OCI-LY1 (cell line): ENCODE data around the gene SLC6A7.

Experiments
- H2AFZ ChIP-seq: fragments of 200-600 bp; sonication (generic), shearing (Covaris generic); 2 replicates; pipeline ENCODE4 v1.6.0; 2014; ENCODE audit warnings: antibody characterized with exemption, mild to moderate bottlenecking, low read length
- H3F3A ChIP-seq: fragments of 200-600 bp; sonication (generic), shearing (Covaris generic); 2 replicates; pipeline ENCODE4 v1.6.0; 2014; ENCODE audit warnings: mild to moderate bottlenecking, antibody characterized with exemption, low read length, moderate library complexity; ENCODE audit not compliant: insufficient read depth
- H3K27ac ChIP-seq: fragments of 200-600 bp; sonication (generic); 2 replicates; pipeline ENCODE4 v1.5.1; 2014; ENCODE audit warnings: low read length, mixed run types, mild to moderate bottlenecking, low read depth; ENCODE audit not compliant: poor library complexity, severe bottlenecking
- H3K27me3 ChIP-seq: fragments of 200-600 bp; sonication (generic); 2 replicates; pipeline ENCODE4 v1.6.0; 2014; ENCODE audit warnings: antibody characterized with exemption, mild to moderate bottlenecking, low read length, moderate library complexity; ENCODE audit not compliant: insufficient read depth
- H3K36me3 ChIP-seq: fragments of 200-600 bp; sonication (generic); 2 replicates; pipeline ENCODE4 v1.6.1; 2014; ENCODE audit warnings: mild to moderate bottlenecking, antibody characterized with exemption, low read length, moderate library complexity, mixed read lengths; ENCODE audit not compliant: insufficient read depth
- H3K4me1 ChIP-seq: fragments of 200-600 bp; sonication (generic); 2 replicates; pipeline ENCODE4 v1.5.1; 2014; ENCODE audit warnings: mild to moderate bottlenecking, low read length, moderate library complexity; ENCODE audit not compliant: insufficient read depth, severe bottlenecking
- H3K4me2 ChIP-seq: fragments of 200-600 bp; sonication (generic), shearing (Covaris generic); 2 replicates; pipeline ENCODE4 v1.6.1; 2014; ENCODE audit warnings: low read length
- H3K4me3 ChIP-seq: fragments of 200-600 bp; sonication (generic); 2 replicates; pipeline ENCODE4 v1.5.1; 2014; ENCODE audit warnings: low read length, low read depth, mild to moderate bottlenecking, mixed read lengths; ENCODE audit not compliant: poor library complexity, severe bottlenecking
- H3K79me2 ChIP-seq: fragments of 200-600 bp; shearing (Covaris generic); 2 replicates; pipeline ENCODE4 v1.6.1; 2016; ENCODE audit warnings: mixed run types, low read length, mixed read lengths; ENCODE audit not compliant: insufficient read depth
- H3K9ac ChIP-seq: fragments of 200-600 bp; sonication (generic), shearing (Covaris generic); 2 replicates; pipeline ENCODE4 v1.6.1; 2014; ENCODE audit warnings: mild to moderate bottlenecking, low read length, mixed read lengths
- H3K9me2 ChIP-seq: fragments of 200-600 bp; sonication (generic), shearing (Covaris generic); 2 replicates; pipeline ENCODE4 v1.6.1; 2014; ENCODE audit warnings: low read depth, mild to moderate bottlenecking, low read length, mixed read lengths
- H3K9me3 ChIP-seq: fragments of 200-600 bp; shearing (Covaris generic); 2 replicates; pipeline ENCODE4 v1.6.1; 2014; ENCODE audit warnings: low read length, mixed read lengths
- H4K20me1 ChIP-seq: fragments of 200-600 bp; sonication (generic), shearing (Covaris generic); 2 replicates; pipeline ENCODE4 v1.6.0; 2016; ENCODE audit warnings: mild to moderate bottlenecking, low read length; ENCODE audit not compliant: insufficient read depth
- EZH2 ChIP-seq: fragments of 200-600 bp; sonication (generic), shearing (Covaris generic); IDR thresholded peaks from 2 replicates; pipeline ENCODE4 v1.8.0; 2017; ENCODE audit warnings: borderline replicate concordance, mixed run types, mild to moderate bottlenecking, antibody characterized with exemption, low read length, moderate library complexity, mixed read lengths
- TF ChIP-seq, protein P1 (sequence below): fragments of 200-600 bp; sonication (generic), shearing (Covaris generic); IDR thresholded peaks from 2 replicates; pipeline ENCODE4 v1.5.1; 2017; ENCODE audit warnings: mild to moderate bottlenecking, antibody characterized with exemption, low read length, moderate library complexity, mixed read lengths

Gene SLC6A7

DNA sequence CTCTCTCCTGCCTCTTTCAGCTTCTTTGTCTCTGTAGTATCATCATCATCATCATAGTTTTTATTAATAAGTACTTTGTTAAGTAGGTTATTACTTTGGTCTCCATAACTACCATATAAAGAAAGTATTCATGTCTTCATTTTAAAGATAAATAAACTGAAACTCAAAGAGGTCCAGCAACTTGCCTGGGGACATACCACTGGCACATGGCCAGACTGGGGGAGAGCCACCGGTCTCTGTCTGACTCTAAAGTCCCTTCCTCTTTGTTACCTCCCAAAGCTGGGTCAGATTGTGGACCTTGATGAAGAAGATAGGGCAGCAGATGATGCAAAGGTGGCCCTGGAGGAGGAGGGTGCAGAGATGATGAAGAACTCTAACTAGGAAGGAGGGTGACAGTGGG is 14.8 kb upstream of the SLC6A7 start:
- no peak overlapping the region for H3K9ac ChIP-seq
- H3K79me2 ChIP-seq, result no peaks in the 10 kb centered on the region
- H4K20me1 ChIP-seq, result no peaks in the 10 kb centered on the region
- no peak overlapping the region for H3K4me3 ChIP-seq
- H3K27me3 ChIP-seq, result no peaks in the 10 kb centered on the region
- no peaks in the 10 kb centered on the region for H3F3A ChIP-seq
- no peak overlapping the region for H3K27ac ChIP-seq
- no peaks in the 10 kb centered on the region for H3K4me1 ChIP-seq
- no peaks in the 10 kb centered on the region for H3K9me3 ChIP-seq
- no peak for TF ChIP-seq EZH2
- TF ChIP-seq, protein P1, sequence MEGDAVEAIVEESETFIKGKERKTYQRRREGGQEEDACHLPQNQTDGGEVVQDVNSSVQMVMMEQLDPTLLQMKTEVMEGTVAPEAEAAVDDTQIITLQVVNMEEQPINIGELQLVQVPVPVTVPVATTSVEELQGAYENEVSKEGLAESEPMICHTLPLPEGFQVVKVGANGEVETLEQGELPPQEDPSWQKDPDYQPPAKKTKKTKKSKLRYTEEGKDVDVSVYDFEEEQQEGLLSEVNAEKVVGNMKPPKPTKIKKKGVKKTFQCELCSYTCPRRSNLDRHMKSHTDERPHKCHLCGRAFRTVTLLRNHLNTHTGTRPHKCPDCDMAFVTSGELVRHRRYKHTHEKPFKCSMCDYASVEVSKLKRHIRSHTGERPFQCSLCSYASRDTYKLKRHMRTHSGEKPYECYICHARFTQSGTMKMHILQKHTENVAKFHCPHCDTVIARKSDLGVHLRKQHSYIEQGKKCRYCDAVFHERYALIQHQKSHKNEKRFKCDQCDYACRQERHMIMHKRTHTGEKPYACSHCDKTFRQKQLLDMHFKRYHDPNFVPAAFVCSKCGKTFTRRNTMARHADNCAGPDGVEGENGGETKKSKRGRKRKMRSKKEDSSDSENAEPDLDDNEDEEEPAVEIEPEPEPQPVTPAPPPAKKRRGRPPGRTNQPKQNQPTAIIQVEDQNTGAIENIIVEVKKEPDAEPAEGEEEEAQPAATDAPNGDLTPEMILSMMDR, result no peak
- H3K36me3 ChIP-seq, result no peaks in the 10 kb centered on the region
- no peak overlapping the region for H2AFZ ChIP-seq
- no peaks in the 10 kb centered on the region for H3K9me2 ChIP-seq
- H3K4me2 ChIP-seq, result no peak overlapping the region

- Histone ChIP-seq H3K9me3 (no peaks in the 10 kb centered on the region), H2AFZ (no peak overlapping the region), H3F3A (no peaks in the 10 kb centered on the region), H4K20me1 (no peaks in the 10 kb centered on the region), H3K4me2 (no peak overlapping the region), H3K27me3 (no peaks in the 10 kb centered on the region), H3K4me1 (no peaks in the 10 kb centered on the region), H3K36me3 (no peaks in the 10 kb centered on the region), H3K79me2 (no peaks in the 10 kb centered on the region), H3K9me2 (no peaks in the 10 kb centered on the region), H3K27ac (no peak overlapping the region), H3K4me3 (no peak overlapping the region), H3K9ac (no peak overlapping the region)
- no peak for TF ChIP-seq EZH2
- TF ChIP-seq, protein P1, result peak; percentile 50
Measured at GRCh38 chr5:150175536-150175935, 14.3 kb upstream of the SLC6A7 start.

DNA sequence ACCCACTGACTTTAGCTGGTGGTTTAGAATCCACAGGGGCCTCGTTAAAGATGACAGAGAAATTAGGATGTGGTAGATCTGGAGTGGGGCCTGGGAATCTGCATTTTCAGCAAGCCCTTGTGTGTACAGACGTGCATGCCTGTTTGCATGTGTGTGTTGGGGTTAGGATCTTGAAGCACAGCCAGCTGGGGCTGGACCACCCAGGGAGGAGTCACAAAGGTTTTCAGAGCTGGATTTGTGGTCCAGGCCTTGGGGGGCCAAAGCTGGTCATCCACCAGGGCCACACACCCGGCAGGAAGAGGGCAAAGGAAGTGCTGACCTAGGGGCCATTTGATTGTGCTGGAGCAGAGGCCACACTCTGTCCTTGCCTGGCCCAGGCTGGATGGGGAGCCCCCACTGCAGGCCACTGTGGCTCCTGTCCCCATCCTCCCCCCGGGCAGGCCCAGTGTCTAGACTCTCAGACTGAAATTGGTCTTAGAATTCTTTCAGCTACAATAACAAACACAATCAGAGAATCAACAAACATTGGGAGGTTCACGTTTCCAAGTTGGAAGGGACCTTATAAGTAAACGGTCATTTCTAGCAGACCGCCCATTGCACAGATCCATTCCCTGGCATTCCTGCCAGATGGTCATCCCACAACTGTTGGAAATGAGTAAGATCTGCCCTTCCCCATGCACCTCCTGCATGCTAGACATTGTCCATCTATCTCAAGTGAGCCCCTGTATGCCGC is 13.0 kb upstream of the SLC6A7 start:
- Histone ChIP-seq H3K4me1 (no peaks in the 10 kb centered on the region), H3K27me3 (no peaks in the 10 kb centered on the region), H3K9me2 (no peaks in the 10 kb centered on the region), H3K9me3 (no peaks in the 10 kb centered on the region), H4K20me1 (no peaks in the 10 kb centered on the region), H2AFZ (no peak overlapping the region), H3K4me3 (no peak overlapping the region), H3F3A (no peaks in the 10 kb centered on the region), H3K27ac (no peak overlapping the region), H3K9ac (no peak overlapping the region), H3K79me2 (no peaks in the 10 kb centered on the region), H3K36me3 (no peaks in the 10 kb centered on the region), H3K4me2 (no peak overlapping the region)
- TF ChIP-seq, protein P1, result no peak
